NCI-H2081 (cell line): ENCODE measurements around the gene ZDHHC17.

Experiments used
- DNase-seq, 2 experiments: peaks; one replicate each; lab custom pipeline; 2025; lab: John Stamatoyannopoulos, UW

The ZDHHC17 gene

DNA sequence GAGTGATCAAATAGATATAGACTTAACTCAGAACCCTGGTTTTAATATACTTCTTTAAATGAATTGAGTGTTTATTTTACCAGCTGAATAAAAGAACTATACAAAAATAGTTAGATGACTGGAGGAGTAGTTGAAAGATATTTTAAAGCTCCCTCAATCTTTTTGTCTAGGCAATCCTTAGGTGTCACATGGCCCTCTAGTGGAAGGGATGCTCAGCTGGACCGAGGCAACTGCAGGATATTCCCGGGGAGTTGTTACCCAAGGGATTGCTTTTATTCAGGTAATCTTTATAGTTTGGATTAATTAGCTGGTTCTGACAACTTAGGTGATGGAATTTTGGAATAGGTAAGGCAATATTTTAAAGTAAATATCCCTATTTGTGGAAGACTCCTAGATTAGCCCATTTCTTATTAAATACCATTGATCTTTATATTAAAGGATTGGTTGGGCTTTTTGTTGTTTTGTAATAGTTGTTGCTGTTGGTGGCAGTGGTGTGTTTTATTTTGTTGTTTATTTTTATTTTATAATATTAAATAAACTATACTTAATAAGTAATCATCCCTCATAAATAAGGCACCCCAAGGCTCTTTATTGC lies 57.1 kb downstream of the ZDHHC17 start:
- DNase-seq, result peak; percentile 14 to 35

DNA sequence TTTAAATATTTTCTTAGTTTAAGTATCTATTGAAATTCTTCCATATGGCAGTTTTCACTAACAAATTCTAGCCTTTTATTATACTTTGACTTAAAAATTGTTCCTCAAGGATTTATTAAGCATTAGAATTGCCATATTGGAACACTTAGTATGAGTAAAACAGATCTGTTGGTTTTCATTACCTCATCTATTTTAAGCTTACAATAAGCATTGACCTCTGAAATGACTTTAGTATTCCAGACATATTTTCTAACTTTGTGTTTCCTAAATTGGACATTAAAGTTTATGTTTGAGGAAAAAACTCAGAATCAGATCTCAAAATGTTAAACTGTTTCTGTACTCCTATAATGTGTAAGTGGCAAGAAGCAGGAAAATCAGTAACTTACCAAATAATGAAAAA lies 66.5 kb downstream of the ZDHHC17 start:
- DNase-seq, result no peak

DNA sequence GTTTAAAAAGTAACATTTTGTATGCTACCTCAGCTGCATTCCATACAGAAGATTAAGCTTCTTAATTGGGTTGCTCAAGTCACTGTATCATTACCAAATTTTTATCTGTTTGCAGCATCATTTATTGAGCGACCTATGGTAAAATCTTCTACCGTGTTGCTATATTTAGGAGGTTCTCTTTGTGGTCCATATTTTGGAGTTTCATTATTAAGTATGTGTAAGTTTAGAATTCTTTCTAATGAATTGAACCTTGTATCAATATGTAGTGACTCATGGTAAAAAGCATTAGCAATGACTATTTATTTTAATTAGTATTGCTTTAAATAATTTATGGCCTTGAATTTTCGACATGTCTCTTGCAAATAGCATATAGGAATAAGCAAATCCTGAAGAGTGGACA lies 72.7 kb downstream of the ZDHHC17 start:
- no peak for DNase-seq

DNA sequence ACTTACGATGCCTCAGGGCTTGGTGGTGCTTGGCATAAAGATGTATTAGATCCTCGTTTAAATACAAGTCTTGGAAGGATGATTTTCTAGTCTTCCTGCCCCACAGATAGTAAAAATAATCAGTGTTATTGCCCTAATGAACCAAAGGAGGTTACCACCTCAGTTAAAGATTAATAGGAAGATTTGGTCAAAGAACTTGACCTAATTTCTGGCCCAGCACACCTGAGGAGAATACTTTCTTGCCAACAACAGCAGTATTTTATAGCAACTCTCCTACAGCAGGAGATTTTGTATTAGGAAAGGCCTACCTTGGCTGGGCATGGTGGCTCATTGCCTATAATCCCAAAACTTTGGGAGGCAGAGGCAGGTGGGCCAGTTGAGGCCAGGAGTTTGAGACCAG lies 83.3 kb downstream of the ZDHHC17 start:
- no peak for DNase-seq

DNA sequence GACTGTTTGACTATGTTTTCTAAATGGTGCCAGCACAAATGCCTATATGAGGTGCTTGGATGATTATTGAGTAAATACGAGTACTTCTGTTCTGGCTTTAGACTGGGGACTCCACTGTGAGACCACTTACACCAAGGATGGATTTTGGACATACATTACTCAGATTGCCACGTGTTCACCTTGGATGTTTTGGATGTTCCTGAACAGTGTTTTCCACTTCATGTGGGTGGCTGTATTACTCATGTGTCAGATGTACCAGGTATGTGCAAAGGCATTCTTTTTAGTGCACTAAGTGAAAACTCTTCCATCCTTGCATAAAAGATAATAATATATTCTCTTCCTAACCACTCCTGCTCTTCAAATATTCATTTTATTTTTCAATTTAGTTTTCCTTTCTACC lies 84.2 kb downstream of the ZDHHC17 start:
- no peak for DNase-seq

DNA sequence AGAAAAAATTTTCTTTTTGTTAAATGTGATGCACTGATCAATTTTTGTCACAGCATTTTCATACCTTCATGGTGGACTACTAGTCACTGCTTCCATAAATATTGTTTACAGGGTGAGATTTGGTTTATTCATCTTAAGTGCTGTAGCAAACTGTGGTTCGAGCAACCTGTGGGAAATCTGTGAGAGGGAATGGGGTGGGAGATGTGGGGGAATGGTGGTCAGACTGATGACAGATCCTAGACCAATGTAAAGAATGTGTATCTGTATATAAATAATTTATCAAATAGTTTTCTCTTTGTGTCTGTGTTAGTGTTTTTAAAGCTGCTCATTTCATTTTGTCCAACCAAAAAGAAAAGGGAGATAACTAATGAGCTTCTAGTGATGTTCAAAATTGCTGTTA lies 88.2 kb downstream of the ZDHHC17 start:
- DNase-seq, result no peak

DNA sequence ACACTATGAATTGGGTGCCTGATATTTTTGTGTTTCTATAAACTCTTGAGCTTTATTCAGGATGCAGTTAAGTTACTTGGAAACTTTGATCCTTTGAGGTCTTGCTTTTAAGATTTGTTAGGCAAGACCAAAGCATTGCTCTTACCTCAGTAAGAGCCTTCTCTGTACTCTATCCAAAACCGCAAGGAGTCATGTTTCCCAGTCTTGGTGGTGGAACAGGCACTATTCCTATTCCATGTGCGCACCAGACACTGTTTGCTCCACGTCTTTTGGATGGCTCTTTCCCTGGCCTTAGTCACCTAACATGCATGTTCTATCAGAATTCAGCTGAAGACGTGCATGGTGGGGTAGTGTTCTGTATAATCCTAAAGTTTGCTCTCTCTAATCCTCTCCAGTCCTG lies 91.4 kb downstream of the ZDHHC17 start:
- no peak for DNase-seq

DNA sequence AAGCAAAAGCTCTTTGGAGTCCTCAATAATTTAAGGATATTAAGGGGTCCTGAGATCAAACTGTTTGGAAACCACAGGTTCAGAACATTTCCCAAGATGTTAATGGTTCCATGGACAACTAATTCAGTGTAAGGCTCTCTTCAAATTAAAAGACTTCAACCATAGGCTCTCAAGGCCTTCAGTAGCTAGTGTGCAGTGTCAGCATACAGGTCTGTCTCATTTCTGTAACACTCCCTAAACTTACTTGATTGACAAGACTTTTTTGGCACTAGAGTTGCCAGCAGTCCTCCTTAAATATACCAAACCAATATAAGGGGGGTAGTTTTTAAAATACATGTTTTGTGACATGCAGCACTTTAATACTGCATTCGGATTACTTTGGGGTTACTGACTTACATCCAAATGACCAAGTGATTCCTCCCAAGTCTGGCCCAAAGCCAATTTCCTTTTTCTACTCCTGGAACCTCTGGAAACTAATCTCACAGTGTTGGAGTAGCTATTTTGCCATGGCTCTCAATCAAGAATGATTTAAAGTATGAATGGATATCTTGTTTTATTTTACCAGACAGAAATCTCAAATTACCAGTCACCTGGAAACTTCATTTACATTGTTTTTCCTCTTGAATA lies 92.2 kb downstream of the ZDHHC17 start:
- DNase-seq, result no peak

DNA sequence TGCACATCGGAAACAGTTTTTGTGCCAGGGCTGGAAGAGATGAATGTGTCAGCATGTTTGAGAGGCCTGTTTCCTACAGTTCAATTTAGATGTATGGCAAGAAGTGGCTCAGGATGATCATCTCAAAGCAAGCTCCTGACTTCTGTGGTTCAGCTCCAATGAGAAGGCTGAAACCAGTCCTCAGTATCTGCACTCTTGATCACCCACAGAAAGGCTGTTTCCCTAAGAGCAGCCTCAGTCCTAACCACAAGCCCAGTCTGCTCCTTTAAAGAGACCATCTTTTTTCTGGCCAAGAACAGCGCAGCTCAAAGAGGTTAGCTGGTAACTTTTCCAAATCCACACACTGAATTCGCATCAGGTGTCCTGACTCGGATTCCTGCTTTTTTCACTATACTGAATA lies 95.7 kb downstream of the ZDHHC17 start:
- DNase-seq, result no peak

DNA sequence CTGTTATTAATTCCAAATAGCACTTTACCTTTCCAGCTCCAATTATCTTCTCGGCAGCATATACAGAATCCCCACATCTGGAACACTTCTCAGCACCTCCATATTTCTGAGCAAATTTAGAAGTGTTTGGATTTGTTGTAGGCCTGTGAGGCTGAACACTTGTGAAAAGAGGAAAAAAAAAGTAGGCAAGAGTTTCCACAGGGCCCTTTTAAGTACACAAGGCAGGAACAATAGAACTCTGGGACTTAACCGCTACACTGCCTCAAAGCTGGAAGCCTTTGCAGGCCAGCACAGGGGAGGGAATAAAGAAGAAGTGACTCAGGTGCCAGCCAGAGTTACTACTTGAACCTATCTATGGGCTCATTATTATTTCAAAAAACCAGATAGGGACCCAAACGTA lies 96.3 kb downstream of the ZDHHC17 start:
- DNase-seq, result no peak

DNA sequence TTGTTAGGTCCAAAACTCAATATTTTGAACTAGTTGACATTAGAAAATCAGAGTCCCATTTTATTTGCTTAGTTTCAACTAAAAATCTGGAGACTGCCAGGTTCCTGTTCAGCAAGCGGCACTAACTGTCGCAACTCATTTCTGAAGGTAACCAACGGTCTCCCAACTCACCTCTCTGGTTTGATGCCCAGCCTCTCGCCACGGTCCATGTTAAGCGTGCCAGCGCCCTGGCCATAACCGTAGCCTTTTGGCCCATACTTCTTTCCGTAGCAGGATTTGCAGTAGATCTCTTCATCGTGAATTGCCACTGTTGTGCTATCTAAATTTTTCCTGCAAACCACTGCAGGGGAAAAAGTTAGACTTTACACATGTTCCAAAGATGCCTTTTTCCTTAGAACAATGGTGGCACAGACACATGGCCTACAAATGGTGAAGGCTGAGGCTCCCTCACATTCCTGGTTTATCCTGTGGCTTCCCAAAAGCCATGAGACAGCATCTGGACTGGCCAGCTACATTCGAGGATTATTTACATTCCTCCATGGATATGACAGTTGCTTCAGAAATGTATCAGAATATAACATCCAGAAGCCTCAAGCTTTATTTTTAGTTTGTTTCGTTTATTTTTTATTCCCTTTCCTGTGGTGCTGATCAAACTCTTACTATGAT lies 99.2 kb downstream of the ZDHHC17 start:
- DNase-seq, result peak in 1 of 2 experiments; percentile 11

DNA sequence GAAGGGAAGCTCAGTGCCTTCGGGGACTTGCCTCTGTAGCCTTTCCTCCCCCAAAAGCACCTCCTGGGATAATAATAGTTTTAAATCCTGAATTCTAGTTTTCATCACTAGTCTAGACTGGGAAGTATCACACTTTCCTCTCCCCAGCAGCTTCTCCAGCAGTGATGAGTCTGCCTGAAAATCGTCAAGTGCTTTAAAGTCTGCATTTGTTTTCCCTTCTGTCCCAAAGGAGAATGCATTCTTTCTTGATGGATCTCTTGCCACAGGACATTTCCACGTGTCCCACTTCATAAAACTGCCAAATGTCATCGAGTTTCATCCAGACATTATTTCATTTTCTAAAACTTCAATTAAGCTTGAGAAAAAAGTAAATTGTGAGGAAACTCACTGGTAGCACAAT lies 99.9 kb downstream of the ZDHHC17 start:
- no peak for DNase-seq

DNA sequence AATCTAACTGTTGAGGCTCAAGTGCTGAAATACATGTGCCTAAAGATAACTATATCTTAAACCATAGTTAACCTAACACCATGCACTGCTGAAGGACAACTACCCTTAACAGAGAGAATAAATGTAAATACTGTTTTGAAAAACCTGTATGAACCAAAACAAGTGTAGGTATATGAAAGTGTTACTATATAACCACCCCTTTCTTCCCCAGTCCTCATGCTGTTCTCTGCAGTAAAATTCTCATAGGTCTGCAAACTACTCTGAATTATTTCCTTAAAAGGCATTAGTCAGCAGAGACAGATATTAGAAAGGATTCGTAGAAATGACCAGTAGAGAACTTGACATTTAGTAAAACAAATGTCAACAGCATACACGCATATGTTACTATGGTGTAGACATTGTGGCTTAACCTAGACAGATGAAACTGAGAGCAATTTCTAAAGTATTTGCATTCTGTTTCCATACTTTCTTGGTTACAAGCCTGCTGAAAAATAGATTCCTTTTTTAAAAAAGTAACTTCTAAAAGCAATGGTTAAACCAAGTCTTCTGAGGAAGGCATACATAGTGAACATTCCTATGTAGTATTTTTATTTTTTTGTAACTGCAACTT lies 101.0 kb downstream of the ZDHHC17 start:
- no peak for DNase-seq

DNA sequence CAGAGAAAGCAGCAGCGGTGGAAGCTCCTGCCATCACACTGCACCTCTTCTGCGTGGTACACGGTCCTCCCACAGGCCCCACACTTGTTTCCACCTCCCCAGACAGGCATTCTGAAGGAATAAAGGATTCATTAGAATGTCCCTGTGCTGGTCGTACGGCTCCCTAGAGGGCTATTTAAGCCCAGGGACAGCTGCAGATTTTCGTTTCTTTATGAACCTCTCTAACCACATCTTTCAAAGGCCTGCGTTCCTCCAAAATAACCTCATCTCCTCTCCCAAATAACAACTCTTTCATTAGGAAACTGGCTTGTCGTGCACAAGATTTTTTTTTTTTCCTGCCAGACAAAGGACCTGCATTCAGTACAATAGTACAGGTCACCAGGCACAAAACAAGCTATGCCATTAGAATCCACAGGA lies 102.2 kb downstream of the ZDHHC17 start:
- DNase-seq, result peak in 1 of 2 experiments; percentile 11

DNA sequence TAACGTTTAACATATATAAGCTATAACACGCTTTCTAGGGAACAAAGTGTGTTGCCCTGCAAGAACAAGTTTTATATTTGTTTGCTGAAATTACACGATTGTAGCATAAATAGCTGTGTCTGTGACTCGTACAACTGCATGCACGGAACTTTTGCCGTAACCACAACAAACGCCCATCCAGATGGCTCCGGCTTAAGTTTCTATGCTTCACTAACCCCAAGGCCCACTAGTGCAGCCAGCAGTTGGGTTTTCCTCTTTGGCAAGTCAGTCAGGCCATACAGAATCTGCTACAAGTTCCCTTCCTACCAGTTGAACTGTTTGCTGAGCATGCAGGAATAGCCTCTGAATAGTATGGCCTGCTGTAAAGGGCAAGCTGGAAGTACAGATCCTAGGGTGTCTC lies 102.8 kb downstream of the ZDHHC17 start:
- DNase-seq, result no peak

DNA sequence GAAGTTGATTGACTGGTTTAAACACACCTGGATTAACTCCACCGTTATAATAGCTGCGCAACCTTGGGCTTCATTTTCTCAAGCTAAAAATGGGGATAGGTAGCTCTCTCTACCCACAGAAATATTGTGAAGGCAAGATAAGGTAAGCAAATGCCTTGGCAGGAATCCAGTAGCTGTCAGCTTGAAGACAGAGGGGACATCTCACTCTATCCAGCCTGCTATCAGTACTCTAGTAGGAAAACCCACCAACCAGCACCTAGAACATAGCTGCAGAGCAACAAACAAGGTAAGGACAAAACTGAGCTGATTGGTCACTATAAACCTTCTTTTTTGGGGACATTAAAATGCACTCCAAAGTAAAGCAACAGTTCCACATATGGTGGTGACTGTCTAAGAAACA lies 107.2 kb downstream of the ZDHHC17 start:
- no peak for DNase-seq

DNA sequence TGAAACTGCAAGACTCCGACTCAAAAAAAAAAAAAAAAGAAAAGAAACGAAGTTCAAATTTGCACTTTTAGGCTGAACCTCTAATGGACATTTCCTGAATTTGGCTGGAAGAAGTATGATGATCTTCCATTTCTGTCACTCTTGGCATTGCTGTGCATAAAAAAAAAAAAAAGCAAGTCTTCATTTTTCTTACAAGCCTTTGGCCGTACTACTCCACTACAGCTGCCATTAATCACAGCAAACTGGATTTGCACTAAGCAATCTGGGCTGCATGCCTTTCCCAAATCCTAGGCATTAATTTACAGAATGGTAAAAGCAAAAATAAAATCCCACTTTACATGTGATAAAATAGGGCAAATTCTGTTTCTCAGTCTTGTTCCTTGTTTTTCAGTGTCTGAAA lies 107.8 kb downstream of the ZDHHC17 start:
- DNase-seq, result no peak

DNA sequence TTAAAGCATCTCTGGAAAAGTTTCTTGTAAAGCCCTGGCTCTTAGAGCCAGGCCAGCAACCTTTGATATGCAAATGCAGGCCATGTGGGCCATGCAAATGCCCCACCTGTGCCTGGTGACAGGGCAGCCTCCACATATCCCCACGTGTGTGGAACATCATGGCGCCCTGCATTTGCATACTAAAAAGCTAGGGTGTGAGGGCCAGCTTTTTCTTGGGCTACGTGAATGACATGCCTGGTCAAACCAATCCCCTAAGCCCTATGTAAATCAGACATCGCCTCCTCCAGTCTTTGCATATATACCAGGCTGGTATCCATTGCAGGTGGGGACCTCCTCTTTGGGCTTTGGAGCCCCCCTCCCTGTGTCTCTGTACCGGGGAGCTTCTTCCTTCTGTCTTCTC lies 108.5 kb downstream of the ZDHHC17 start:
- DNase-seq, result no peak

DNA sequence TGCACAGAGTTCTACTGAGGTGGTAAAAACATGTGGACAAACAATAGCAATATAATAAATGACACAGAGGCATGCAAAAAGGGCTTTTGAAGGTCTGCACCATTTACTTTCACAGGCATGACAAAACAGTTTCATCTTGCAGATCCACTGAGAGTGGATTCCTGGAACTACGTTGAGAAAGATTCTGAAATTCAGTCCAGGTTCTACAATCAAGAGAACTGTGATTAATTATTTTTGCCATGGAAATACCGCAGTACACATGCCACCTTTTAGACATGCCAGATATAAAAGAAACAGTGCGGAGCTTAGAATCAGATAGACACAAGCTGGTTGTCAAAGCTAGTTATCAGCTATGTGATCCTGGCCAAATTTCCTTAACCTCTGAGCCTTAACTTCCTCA lies 110.1 kb downstream of the ZDHHC17 start:
- no peak for DNase-seq

DNA sequence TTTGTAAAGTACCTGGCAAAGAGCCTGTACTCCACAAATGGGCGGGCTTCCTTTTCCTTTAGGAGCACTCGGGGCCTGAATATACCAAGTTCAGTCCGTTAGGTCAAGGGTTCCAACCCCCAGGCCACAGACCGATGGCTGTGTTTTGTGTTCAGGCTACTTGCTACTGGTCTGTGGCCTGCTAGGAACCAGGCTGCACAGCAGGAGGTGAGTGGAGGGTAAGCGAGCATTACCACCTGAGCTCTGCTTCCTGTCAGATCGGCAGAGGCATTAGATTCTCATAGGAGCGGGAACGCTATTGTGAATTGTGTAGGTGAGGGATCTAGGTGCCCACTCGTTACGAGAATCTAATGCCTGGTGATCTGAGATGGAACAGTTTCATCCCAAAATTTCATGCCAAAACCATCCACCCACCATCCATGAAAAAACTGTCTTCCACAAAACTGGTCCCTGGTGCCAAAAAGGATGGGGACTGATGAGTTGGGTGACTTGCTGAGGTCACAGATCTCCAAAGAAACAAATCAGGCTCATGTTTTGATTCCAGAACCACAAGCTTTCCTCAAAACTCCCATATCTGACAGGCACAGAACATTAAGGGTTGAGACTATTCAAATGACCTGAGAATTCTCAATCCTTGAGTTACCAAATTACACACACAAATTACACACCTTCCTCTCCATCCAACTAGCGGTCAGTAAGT lies 110.7 kb downstream of the ZDHHC17 start:
- no peak for DNase-seq

DNA sequence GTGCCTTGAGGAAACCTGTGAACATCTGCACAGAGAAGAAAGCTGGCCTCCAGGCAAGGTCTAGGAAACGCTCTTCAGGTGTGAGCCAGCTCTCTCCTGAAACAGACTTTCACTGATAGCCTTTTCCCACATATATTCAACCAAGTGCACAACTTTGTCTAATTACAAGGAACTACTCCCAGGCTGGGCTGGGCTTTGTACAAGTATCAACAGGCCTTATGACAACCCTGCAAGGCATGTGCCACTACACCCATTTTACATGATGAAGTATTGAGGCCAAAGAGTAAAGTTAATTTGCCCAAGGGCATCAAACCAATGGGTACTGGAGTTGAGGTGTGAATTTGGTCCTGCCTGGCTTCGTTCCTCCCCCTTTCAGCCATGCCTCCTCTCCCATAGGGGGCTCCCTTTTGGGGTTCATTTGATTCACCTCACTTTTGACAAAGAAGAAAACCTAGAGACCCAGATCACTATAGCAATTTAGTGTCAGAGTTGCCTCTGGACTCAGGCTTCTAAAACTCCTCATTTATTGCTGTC lies 112.8 kb downstream of the ZDHHC17 start:
- no peak for DNase-seq
